Coronary artery (tissue), 2 donors: ENCODE results near the gene CADM1.

ENCODE experiments used
- DNase-seq: peaks from one replicate; pipeline ENCODE4 v3.0.0-alpha.2; 2017; ENCODE audit warnings: low spot score
- H3K27ac ChIP-seq, 2 donors: fragments of 200-600 bp; sonication (generic); one replicate each; pipeline ENCODE4 v1.5.1; 2016 to 2019
- H3K4me3 ChIP-seq: fragments of 200-600 bp; sonication (generic); 2 replicates; pipeline ENCODE4 v1.5.1; 2016; ENCODE audit warnings: mild to moderate bottlenecking, moderate library complexity
- TF ChIP-seq, protein P1 (sequence below): fragments of 200-600 bp; sonication (generic); IDR thresholded peaks from one replicate; pipeline ENCODE4 v1.5.1; 2019; ENCODE audit warnings: antibody characterized with exemption

Gene CADM1

DNA sequence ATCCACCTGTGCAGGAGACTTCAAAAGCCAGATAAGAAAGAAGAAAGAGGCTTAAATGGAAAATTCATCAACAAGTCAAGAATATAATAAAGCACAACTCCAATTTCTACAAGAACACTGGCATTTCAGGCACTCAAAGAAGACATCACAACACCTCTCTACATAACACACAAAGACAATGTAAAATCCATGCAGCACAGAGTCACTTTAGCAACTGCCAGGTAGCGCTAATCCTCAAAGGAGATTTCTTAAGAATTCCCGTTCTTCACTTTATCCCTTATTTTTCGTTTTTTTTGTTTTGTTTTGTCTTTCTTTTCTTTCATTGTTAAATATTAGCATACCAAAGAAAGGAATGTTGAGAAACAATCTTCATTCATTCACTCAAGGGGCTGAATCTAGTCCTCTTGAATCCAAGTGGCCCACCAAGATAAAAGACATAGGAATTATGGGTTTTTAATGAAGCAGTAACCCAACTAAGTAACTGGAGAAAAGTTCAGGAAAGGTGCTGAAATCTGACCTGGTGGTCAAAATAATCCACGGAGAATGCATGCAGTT, 95.0 kb downstream of the CADM1 start:
- DNase-seq = no peak
- TF ChIP-seq, protein P1, sequence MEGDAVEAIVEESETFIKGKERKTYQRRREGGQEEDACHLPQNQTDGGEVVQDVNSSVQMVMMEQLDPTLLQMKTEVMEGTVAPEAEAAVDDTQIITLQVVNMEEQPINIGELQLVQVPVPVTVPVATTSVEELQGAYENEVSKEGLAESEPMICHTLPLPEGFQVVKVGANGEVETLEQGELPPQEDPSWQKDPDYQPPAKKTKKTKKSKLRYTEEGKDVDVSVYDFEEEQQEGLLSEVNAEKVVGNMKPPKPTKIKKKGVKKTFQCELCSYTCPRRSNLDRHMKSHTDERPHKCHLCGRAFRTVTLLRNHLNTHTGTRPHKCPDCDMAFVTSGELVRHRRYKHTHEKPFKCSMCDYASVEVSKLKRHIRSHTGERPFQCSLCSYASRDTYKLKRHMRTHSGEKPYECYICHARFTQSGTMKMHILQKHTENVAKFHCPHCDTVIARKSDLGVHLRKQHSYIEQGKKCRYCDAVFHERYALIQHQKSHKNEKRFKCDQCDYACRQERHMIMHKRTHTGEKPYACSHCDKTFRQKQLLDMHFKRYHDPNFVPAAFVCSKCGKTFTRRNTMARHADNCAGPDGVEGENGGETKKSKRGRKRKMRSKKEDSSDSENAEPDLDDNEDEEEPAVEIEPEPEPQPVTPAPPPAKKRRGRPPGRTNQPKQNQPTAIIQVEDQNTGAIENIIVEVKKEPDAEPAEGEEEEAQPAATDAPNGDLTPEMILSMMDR = no peak
- H3K27ac ChIP-seq = no peak overlapping the region
- no peak overlapping the region for H3K4me3 ChIP-seq

DNA sequence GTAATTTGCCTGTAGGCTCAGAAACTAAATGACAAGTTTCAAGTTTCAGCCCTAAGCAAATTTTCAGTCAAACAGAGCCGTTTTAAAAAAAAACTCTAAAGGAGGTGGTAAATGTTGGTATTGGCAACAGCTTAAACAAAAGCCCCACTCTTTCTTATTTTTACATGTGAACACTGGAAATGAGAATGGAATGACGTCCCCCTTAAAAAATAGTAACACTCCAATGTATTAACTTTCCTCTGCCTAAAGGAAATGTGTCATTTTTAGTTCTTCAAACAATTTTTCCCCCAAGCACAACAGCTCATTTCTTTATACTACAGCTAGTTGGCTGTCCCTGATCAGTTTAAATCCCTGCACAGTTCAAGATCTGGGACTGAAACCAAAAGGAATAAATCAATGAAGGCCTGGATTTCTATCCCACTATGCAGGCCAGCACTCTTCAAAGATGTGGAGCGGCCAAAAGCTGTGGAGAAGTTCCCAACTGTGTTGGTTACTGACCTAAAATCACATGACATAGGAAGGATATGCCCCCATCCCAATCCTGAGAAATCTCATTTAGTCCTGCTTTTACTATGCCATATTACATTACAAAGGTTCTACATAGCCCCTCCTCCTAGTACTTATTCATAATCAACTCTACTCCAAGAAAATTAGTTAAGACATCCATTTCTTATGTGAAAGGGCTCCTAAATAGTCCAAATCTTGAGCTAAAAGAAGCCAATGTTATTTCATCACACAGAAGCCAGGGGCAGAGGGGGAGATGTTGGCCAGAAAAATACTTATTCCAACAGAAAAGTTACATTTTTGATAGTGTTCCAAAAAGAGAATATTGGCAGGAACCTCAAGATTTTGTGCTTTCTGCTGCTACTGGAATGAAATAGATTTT, 95.9 kb downstream of the CADM1 start:
- DNase-seq = no peak

DNA sequence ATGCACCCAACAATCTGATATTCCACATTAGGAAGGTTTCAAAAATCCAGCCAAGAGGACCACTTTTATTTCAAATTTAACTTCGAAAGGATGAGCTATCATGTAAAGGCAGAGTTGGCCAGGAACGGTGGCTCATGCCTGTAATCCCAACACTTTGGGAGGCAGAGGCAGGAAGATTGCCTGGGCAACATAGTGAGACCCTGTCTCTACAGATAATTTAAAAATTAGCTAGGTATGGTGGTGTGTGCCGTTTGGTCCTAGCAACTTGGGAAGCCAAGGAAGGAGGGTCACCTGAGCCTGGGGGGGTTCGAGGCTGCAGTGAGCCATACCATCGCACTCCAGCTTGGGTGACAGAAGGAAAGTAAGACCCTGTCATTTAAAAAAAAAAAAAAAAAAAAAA, 96.7 kb downstream of the CADM1 start:
- no peak overlapping the region for H3K4me3 ChIP-seq
- H3K27ac ChIP-seq = no peak overlapping the region
- TF ChIP-seq, protein P1 = no peak
- no peak for DNase-seq

More for the DNA sequence above, 95.9 kb downstream of the CADM1 start:
- no peak overlapping the region for H3K27ac ChIP-seq
- no peak overlapping the region for H3K4me3 ChIP-seq
- TF ChIP-seq, protein P1 = no peak

DNA sequence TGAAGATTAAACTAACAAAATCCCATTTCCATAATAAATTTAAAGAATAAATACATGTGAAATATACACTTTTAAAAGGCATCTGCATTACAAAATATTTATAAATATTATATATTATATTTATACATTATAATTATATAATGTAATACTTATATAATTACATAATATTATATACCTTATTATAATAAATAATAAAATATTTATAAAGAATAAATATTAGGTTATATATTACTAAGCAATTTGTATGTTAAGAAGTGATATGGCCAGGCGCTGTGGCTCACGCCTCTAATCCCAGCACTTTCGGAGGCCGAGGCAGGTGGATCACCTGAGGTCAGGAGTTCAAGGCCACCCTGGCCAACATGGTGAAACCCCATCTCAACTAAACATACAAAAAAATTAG, 97.8 kb downstream of the CADM1 start:
- H3K27ac ChIP-seq = no peak overlapping the region
- no peak overlapping the region for H3K4me3 ChIP-seq
- TF ChIP-seq, protein P1 = no peak
- no peak for DNase-seq

DNA sequence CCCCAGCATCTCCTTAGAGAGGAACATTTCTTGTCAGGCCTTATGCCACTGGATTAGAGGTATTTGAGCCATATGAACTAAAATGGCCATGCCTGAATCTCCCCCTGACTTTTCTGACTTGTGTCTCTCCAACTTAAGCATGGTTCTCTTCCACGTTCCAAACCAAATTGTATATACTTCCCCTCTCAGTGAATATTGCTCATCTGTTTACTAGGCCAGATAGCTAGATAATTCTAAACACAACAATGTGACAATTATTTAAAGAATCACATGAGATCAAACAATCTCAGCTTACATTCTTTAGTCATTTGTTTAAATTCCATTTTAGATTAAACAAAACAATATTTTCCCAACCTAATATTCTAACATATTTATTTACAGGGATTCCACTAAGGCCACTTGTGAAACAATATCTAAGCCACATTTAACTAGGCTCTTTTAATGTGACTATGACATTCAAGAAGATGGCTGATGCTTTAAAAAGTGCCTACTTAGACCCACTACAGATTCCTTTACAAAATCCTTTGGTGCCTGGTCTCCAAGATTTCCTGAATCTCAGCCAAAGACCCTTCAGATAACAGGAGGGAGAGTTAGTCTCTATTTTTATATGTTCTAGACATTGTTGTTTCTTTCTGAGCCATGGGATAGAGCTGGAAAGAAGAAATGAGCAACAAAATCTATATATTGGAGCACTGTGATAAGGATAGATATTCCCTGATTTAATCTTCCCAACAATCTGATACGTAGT, 105.7 kb downstream of the CADM1 start:
- H3K4me3 ChIP-seq = no peak overlapping the region
- no peak overlapping the region for H3K27ac ChIP-seq
- no peak for DNase-seq
- TF ChIP-seq, protein P1 = no peak

DNA sequence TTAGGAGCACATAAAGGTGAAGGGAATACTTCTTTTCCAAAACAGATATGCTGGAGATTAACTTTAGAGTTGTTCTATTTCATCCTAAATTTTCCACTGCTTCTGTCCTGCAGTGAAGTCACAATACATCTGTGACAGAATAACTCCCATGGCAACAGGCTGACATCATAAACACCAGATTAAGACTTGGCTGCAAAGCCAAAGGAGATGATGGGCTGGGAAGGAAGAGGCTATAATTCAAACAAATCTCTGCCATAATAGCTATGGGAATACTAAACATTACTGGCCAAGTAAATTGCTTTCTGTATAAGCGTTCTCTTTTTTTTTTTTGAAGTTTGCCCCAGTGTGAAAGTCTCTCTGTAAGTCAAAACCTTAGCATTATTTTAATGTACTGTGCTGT, 107.7 kb downstream of the CADM1 start:
- DNase-seq = no peak
- TF ChIP-seq, protein P1 = no peak

More for the DNA sequence above, 107.7 kb downstream of the CADM1 start:
- Histone ChIP-seq H3K27ac (no peak overlapping the region), H3K4me3 (no peak overlapping the region)
